Stimulated activated CD4-positive, alpha-beta T cell treated with anti-CD3 and anti-CD28 coated beads, Interleukin-12 subunit alpha, Interleukin-12 subunit beta, amount 100 ng/mL, for 48 hours (primary cell): Measurements from ENCODE around the gene DOCK8.
A peak's percentile ranks its signal among the peaks of the same experiment; 100 is the strongest.
"Not testable (repeated sequence)": the region's sequence is repeated elsewhere in the genome, so short reads cannot be mapped to it uniquely, and the experiment has no call there.

Source experiments
- DNase-seq, 3 donors: peaks; one replicate each; pipeline ENCODE4 v3.0.0-alpha.2; 2020; ENCODE audit warnings: low read depth in 2 of 3, low spot score in 1 of 3

The DOCK8 gene

GRCh38 chr9:214648-215493, at the start of gene DOCK8:
DOCK8 (plus strand) TSS chr9:214865; CDS start chr9:214977, 112 bp downstream.
- DNase-seq, result peak; percentile 8 to 52 (median 28)

GRCh38 chr9:169757-170156, 44.9 kb upstream of the DOCK8 start:
- not testable (repeated sequence) for DNase-seq

GRCh38 chr9:178140-178825, 36.4 kb upstream of the DOCK8 start:
- DNase-seq, result not testable (repeated sequence)

- DNase-seq, result peak; percentile 50 to 65 (median 63)
These were observed 35.7 kb upstream of the DOCK8 start, which contains the start of gene ZNG1A for GRCh38 chr9:178970-179383. ZNG1A (minus strand) TSS chr9:179056; CDS start chr9:178969, 87 bp downstream.

GRCh38 chr9:199601-200000, 15.1 kb upstream of the DOCK8 start:
- DNase-seq, result not testable (repeated sequence)

- DNase-seq, result no peak
These were observed 8.2 kb upstream of the DOCK8 start for GRCh38 chr9:206481-206880.

GRCh38 chr9:209143-209758, 5.4 kb upstream of the DOCK8 start:
- no peak for DNase-seq

- DNase-seq, result no peak
These were observed 3.6 kb upstream of the DOCK8 start for GRCh38 chr9:211036-211435.

- no peak for DNase-seq
These were observed 3.1 kb upstream of the DOCK8 start for GRCh38 chr9:211557-211956.

- DNase-seq, result no peak
These were observed 2.4 kb upstream of the DOCK8 start for GRCh38 chr9:212297-212696.

- DNase-seq, result not testable (repeated sequence)
These were observed 764 bp upstream of the DOCK8 start for GRCh38 chr9:213901-214300.

- no peak for DNase-seq
These were observed 366 bp upstream of the DOCK8 start for GRCh38 chr9:214351-214647.

- DNase-seq, result no peak
These were observed 1.0 kb downstream of the DOCK8 start for GRCh38 chr9:215631-216155.

GRCh38 chr9:216866-217265, 2.2 kb downstream of the DOCK8 start:
- DNase-seq, result no peak

- DNase-seq, result no peak
These were observed 3.3 kb downstream of the DOCK8 start for GRCh38 chr9:217950-218349.

- not testable (repeated sequence) for DNase-seq
These were observed 4.4 kb downstream of the DOCK8 start for GRCh38 chr9:219036-219435.

GRCh38 chr9:219670-220365, 5.2 kb downstream of the DOCK8 start:
- DNase-seq, result no peak

- DNase-seq, result no peak
These were observed 7.5 kb downstream of the DOCK8 start for GRCh38 chr9:221989-222776.

- no peak for DNase-seq
These were observed 8.5 kb downstream of the DOCK8 start for GRCh38 chr9:223152-223551.

- no peak for DNase-seq
These were observed 9.4 kb downstream of the DOCK8 start for GRCh38 chr9:224026-224425.
